Measurements from ENCODE around the gene HTT.
"Not testable (repeated sequence)": the region's sequence is repeated elsewhere in the genome, so short reads cannot be mapped to it uniquely, and the experiment has no call there.

- TF ChIP-seq POLR2A, CTCF, EP300 (IDR thresholded peaks at IDR 0.05): not testable (repeated sequence)
These were observed 20.2 kb downstream of the HTT start for GRCh38 chr4:3094701-3095100.
